Suprapubic skin (tissue), 4 donors: ENCODE results near the gene MRAS. TPM values are rescaled to one million over a fixed set of nuclear protein-coding genes. Genes with fewer than 3 reads are reported as not detected.

ENCODE experiments used
- total RNA-seq, 4 donors: library from RNA; depleted of rRNA; stranded (reverse); fragments of >200 nt; gene quantifications; one replicate each; pipeline ENCODE4 v1.1.0, GENCODE V29; 2016

Gene MRAS
- total RNA-seq, 4 donors from 2014 or later, result 10.1 to 39.8 (median 20.1) TPM

Other genes starting within 250 kb of the MRAS start
- gene DZIP1L, start 233.0 kb upstream of the MRAS start, total RNA-seq, result 100 to 1,000 TPM in 1 of 4 donors, 10 to 100 TPM in 3; 16.4 to 129 (median 18.3) TPM
- not detected for gene A4GNT, start 216.2 kb upstream of the MRAS start, total RNA-seq
- gene DBR1, start 173.7 kb upstream of the MRAS start, total RNA-seq, result 10 to 100 TPM; 12.7 to 13.3 (median 12.8) TPM
- gene ARMC8, start 161.3 kb upstream of the MRAS start, total RNA-seq, result 10 to 100 TPM; 32.2 to 86.7 (median 33.3) TPM
- under 1 TPM in 1 of 4 donors, not detected in 3; 0.38 TPM for gene NME9, start 18.7 kb upstream of the MRAS start, total RNA-seq
- gene ESYT3, start 86.0 kb downstream of the MRAS start, total RNA-seq, result 10 to 100 TPM; 28.9 to 39.0 (median 33.5) TPM
- 10 to 100 TPM in 1 of 4 donors, 1 to 10 TPM in 3; 6.3 to 15.7 (median 7.2) TPM for gene CEP70, start 245.7 kb downstream of the MRAS start, total RNA-seq